Adrenal gland (tissue), 5 donors: ENCODE data around the gene WASHC2C.
"Not testable (repeated sequence)": the region's sequence is repeated elsewhere in the genome, so short reads cannot be mapped to it uniquely, and the experiment has no call there.

Source experiments
- CTCF ChIP-seq, 6 experiments: fragments of 450-650 bp in 4 of 6; fragments of 200-600 bp in 2 of 6; sonication (generic) in 1 of 6; IDR thresholded peaks; 1 replicate in 5 of 6; 2 replicates in 1 of 6; pipeline versions ENCODE4 v1.5.1 to v1.8.0; 2016 to 2021; ENCODE audit warnings: antibody characterized with exemption in 6 of 6, mild to moderate bottlenecking in 2 of 6, moderate library complexity in 1 of 6
- POLR2A ChIP-seq, 2 donors: fragments of 450-650 bp; IDR thresholded peaks; one replicate each; pipeline ENCODE4 v1.6.1; 2017; ENCODE audit warnings: antibody characterized with exemption in 2 of 2, mild to moderate bottlenecking in 2 of 2, moderate library complexity in 1 of 2
- donor health status: DM: no; HTN: no; CAD: no.

GRCh38 chr10:45755083-45755482 is 28.0 kb downstream of the WASHC2C start:
- TF ChIP-seq POLR2A, CTCF (IDR thresholded peaks at IDR 0.05): not testable (repeated sequence)
